Measurements from ENCODE around the gene NCAPG2.

The NCAPG2 gene

DNA sequence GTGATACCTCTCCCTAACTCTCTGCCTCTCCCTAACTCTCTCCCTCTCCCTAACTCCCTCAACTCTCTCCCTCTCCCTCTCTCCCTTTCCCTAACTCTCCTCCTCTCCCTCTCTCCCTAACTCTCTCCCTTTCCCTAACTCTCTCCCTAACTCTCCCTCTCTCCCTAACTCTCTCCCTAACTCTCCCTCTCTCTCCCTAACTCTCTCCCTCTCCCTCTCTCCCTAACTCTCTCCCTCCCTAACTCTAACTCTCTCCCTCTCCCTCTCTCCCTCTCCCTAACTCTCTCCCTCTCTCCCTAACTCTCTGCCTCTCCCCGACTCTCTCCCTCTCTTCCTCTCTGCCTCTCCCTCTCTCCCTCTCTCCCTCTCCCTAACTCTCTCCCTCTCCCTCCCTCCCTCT lies 115.0 kb downstream of the NCAPG2 start:
- DNase-seq (ENCODE audit: low read depth), result no peak
- TF ChIP-seq, protein P1, sequence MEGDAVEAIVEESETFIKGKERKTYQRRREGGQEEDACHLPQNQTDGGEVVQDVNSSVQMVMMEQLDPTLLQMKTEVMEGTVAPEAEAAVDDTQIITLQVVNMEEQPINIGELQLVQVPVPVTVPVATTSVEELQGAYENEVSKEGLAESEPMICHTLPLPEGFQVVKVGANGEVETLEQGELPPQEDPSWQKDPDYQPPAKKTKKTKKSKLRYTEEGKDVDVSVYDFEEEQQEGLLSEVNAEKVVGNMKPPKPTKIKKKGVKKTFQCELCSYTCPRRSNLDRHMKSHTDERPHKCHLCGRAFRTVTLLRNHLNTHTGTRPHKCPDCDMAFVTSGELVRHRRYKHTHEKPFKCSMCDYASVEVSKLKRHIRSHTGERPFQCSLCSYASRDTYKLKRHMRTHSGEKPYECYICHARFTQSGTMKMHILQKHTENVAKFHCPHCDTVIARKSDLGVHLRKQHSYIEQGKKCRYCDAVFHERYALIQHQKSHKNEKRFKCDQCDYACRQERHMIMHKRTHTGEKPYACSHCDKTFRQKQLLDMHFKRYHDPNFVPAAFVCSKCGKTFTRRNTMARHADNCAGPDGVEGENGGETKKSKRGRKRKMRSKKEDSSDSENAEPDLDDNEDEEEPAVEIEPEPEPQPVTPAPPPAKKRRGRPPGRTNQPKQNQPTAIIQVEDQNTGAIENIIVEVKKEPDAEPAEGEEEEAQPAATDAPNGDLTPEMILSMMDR (conservative IDR thresholded peaks at IDR 0.05; ENCODE audit: control insufficient read depth, insufficient read depth, low read depth, low read length), result no peak
- no peak overlapping the region for H3K4me3 ChIP-seq (ENCODE audit: control insufficient read depth, low read depth, low read length)

DNA sequence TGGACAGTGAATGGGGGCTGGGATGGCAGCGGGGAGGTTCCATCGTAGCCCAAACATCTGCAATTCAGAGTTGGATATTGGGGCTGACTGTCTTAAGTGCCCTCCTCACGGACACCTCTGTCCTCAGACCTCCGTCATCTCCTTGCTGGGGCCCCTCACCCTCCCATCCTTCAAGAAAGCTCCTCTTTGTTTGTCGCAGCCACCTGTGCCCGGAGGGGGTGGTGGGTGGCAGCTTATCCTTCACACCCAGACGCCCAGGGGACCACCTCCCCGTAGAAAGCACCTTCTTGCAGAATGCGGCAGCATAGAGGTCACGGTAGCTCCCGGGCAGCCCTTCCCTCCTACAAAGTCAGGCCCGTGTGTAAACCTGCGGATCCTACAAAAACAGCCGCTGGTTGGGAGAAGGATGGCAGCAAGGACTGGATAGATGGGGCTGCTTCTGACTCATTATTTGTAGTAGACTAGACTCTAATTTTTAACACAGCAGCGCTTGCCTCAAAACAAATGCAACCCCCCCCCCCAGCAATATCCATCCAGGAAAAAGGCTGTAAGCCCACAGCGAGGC lies 115.6 kb downstream of the NCAPG2 start:
- TF ChIP-seq, protein P1 (conservative IDR thresholded peaks at IDR 0.05; ENCODE audit: control insufficient read depth, insufficient read depth, low read depth, low read length), result no peak
- H3K4me3 ChIP-seq (ENCODE audit: control insufficient read depth, low read depth, low read length), result no peak overlapping the region
- DNase-seq (ENCODE audit: low read depth), result no peak

DNA sequence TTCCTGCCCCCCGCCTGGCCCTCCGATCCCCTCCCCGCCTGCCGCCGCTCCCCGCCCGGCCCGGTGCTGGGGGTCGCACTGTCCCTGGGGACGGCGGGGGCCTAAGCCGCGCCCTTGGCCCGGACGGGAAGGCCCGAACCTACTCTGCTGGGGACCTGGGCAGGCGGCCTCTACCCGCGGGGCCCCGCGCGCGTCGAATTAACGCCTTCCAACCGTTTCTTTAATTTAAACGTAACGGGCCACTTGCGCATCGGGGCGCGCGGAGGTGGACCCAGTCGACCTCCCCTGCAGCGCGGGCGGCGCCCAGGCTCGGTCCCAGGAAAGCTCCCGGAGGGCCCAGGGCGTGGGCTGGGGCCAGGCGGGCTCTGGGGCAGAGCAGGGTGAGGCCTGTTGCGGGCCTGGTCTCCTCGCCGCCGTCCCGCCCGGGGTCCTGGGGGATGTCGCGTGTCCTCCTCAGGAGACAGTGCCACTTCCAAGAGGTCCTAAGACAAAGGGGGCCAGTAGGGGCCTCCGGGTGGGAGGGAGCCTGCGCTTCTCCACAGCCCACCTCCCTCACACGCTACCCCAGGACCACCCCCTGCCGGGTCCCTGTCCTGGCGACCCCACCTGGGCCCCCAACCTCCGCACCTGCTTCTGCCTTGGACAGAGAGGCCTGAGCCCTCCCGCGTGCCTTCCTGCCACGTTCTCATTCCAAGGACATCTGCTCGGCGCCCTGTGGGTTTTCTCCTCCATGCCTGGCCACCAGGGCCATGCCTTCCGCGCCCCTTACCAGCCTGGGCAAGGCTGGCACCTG lies 116.3 kb downstream of the NCAPG2 start:
- H3K4me3 ChIP-seq (ENCODE audit: control insufficient read depth, low read depth, low read length), result no peak overlapping the region
- TF ChIP-seq, protein P1 (conservative IDR thresholded peaks at IDR 0.05; ENCODE audit: control insufficient read depth, insufficient read depth, low read depth, low read length), result no peak
- no peak for DNase-seq (ENCODE audit: low read depth)

DNA sequence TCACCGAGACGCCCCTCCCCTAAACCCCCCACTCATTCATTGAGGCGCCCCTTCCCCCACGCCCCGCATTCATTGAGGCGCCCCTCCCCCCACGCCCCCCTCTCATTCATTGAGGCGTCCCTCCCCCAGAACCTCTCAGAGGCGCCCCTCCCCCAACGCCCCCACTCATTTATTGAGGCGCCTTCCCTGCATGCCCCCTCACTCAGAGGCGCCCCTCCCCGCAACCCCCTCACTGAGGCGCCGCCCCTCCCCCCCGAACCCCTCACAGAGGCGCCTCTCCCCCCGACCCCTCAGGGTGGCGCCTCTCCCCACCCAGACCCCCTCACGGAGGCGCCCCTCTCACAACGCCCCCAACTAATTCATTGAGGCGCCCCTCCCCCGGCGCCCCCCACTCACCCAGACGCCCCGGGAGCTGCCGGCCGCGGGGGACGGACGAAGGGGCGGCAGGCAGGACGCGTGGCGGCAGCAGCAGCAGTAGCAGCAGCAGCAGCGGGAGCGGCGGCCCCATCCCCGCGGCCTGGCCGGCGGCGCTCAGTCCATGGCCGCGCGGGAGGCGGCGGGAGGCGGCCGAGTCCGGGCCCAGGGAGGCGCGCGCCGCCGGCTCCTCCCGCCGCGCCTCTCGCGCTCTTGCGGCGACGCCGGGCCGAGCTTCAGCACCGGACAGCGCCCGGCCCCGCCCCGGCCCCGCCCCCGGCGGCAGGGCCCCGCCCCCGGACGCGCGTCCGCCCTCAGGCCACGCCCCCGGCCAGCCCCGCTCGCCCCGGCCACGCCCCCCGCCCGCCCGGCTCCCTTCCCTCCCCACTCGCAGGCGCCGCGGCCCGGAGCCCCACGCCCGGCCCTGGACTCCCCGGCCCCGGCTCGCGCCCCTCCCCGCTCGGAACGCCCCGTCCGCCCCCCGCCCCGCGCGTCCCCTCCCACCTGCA lies 117.2 kb downstream of the NCAPG2 start, which contains the start of gene PTPRN2:
TSS of gene PTPRN2 (minus strand) at position 662 of the 923 bp plus-strand sequence.
- DNase-seq (ENCODE audit: low read depth), result peak; percentile 28
- TF ChIP-seq, protein P1 (conservative IDR thresholded peaks at IDR 0.05; ENCODE audit: control insufficient read depth, insufficient read depth, low read depth, low read length), result no peak
- H3K4me3 ChIP-seq (ENCODE audit: control insufficient read depth, low read depth, low read length), result no peak within 1 kb of the TSS

DNA sequence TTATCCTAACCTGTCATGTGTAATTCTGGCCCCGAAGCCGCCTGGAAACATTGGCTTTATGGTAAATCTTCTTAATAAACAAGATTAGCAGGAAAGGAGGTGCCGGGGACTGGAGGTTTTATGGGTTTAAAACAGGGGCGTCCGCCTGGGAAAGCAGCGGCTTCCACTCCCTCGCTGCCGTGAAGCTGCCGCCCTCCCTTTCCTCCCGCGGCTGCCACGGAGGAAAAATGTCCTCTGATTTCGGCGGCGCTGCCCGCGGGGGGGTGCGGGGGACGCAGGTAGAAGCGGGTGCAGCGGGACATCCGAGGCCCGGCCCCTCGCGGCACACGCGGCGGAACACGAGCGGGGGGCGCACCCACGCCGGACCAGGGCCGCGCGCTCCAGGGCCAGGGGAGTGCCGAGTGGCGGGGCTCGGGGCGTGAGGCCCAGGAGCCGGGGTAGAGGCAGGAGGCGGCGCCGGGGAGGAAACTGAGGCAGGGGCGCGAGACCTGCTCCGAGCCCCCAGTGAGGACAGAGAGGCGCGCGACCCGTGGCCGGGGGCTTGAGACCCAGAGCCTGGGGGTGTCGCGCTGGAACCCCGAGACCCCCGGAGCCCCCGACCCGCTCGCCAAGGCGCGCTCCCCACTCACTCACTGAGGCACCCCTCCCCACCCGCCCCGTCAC lies 118.0 kb downstream of the NCAPG2 start:
- no peak overlapping the region for H3K4me3 ChIP-seq (ENCODE audit: control insufficient read depth, low read depth, low read length)
- DNase-seq (ENCODE audit: low read depth), result no peak
- TF ChIP-seq, protein P1 (conservative IDR thresholded peaks at IDR 0.05; ENCODE audit: control insufficient read depth, insufficient read depth, low read depth, low read length), result no peak
